WI38 (cell line): ENCODE measurements around the gene MTA2.

Experiments
- H3K4me3 ChIP-seq: 2 replicates; pipeline ENCODE4 v1.5.1; 2011; ENCODE audit warnings: low read depth, mild to moderate bottlenecking, control low read depth, low read length
- TF ChIP-seq, protein P1 (sequence below): IDR thresholded peaks from 2 replicates; pipeline ENCODE4 v1.5.1; 2012; ENCODE audit warnings: low read depth, mild to moderate bottlenecking, control low read depth, low read length

MTA2 gene

DNA sequence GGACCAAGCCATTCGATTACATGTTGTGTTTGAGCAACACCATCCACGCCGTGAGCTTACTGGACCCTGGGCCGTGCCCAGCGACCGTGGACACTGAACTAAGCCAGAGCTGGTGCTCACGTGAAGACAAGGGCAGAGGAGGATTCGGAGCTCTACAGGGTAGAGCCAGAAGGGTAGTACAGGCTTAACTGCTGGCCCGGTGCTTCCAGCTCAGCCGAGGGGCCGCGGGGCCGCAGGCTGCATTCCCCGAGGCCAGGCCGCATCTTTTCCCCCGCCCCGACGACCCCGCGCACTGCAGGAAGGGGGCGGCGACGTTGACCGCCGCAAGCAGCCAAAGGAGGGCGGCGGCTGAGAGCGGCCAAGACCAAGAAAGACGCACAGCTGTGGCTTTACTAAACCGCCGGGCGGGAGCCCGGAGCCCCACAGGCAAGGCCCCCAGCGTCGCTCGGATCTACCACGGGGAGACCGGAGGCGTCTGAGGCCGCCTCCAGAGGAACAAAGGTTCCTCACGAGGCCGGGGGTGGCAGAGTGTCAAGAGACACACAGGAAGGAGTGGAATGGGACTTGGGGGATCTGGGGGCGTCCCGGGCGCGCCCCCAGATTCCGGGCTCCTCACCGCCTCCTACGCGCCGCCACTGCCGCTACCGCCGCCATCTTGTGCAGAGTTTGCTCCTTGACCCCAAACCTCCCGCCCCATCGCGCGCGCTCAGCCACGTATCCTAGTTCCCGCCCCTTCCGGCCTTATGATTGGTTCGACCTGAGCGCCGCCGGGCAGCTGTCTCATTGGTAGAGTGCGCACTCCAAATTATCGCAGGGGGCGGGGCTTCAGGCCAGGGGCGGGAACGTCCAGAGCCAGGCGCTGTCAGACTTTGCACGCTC lies 44.5 kb upstream of the MTA2 start, which contains the start of gene GANAB:
Gene GANAB (minus strand): TSS at position 668 of the 879 bp plus-strand sequence. CDS start 14 bp downstream, at position 654.
- H3K4me3 ChIP-seq, result peak within 1 kb of the TSS; percentile 96
- TF ChIP-seq, protein P1, sequence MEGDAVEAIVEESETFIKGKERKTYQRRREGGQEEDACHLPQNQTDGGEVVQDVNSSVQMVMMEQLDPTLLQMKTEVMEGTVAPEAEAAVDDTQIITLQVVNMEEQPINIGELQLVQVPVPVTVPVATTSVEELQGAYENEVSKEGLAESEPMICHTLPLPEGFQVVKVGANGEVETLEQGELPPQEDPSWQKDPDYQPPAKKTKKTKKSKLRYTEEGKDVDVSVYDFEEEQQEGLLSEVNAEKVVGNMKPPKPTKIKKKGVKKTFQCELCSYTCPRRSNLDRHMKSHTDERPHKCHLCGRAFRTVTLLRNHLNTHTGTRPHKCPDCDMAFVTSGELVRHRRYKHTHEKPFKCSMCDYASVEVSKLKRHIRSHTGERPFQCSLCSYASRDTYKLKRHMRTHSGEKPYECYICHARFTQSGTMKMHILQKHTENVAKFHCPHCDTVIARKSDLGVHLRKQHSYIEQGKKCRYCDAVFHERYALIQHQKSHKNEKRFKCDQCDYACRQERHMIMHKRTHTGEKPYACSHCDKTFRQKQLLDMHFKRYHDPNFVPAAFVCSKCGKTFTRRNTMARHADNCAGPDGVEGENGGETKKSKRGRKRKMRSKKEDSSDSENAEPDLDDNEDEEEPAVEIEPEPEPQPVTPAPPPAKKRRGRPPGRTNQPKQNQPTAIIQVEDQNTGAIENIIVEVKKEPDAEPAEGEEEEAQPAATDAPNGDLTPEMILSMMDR, result no peak

DNA sequence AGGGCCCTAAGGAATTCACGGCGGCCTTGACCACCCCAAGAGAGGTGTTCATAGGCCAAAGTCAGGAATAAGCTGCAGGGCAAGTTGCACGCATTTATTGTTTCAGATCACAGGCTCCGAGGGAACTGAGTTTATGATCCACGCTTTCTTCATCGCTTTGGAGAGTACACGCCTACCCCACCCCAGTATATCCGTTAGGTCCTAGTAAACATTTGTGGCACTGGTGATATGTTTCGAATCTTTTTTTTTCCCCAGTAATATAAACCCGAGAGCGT lies 43.9 kb upstream of the MTA2 start:
- TF ChIP-seq, protein P1, result no peak
- peak overlapping the region; percentile 96 for H3K4me3 ChIP-seq

DNA sequence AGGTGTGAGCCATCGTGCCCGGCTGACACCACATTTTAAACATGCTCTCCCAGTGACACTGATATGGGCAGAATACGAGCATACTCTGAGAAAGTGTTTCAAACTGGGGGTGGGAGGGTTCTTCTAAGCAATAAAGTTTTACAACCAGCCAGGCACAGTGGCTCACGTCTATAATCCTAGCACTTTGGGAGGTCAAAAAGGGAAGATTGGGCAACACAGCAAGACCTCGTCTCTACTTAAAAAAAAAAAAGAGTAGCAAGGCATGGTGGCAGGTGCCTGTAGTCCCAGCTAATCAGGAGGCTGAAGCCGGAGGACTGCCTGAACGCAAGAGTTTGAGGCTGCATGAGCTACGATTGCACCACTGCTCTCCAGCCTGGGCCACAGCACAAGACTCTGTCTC lies 42.6 kb upstream of the MTA2 start:
- no peak overlapping the region for H3K4me3 ChIP-seq
- TF ChIP-seq, protein P1, result no peak

DNA sequence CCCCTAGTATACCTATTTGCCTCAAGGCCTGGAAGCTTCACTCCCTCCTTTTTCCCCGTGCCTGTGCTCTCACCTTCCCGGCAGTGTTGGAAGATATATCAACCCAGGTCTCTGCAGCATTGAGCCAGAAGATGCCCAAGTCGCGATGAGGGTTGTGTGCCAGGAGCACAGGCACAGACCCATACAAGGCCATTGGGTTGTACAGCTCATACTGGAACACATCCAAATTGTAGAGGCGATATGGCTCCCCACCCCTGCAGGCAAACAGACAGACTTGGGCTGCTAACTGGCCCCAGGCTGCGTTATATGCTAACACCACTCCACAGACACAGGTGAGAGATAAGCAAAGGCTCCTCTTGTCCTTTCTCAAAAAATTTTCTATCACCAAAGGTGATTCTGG lies 30.8 kb upstream of the MTA2 start:
- TF ChIP-seq, protein P1, result no peak

DNA sequence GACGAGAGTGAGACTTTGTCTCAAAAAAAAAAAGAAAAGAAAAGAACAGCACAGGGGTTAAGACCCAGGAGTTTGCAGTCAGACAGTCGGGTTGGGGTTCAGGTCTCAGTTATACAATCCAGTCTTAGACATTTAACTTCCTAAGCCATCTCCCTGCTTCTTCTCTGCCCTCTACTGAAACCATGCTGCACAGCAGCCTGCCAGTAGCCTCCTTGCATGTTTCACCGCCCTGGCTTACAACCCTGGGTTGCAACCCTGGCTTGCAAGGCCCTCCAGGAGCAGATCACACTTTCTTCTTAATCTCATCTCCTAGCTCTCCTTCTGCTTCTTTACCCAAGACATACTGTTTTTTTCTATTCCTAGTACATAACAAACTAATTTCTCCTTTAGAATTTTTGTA lies 26.0 kb upstream of the MTA2 start:
- H3K4me3 ChIP-seq, result no peak overlapping the region
- TF ChIP-seq, protein P1, result no peak

More for the DNA sequence above, 30.8 kb upstream of the MTA2 start:
- no peak overlapping the region for H3K4me3 ChIP-seq

DNA sequence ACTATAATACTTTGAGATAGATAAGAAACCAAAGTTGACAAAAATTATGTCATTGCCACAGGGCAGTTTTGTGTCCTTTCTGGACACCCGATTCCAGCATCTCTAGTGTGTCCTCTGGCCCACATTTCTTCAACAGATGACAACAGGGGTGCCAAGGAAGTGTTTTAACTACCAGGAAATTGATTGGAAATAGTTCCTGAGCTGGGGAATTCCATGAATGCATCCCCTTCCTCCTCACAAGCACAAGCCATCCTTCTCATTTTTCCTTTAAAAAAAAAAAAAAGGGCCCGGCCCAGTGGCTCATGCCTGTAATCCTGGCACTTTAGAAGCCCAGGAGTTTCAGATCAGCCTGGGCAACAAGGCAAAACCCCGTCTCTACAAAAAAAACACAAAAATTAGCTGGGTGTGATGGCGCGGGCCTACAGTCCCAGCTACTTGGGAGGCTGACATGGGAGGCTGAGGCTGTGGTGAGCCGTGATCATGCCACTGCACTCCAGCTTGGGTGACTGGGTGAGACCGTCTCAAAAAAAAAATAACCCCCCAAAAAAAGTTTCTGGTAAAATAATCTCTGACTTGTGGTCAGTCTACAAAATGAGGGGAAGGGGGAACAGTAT lies 20.9 kb upstream of the MTA2 start:
- H3K4me3 ChIP-seq, result no peak overlapping the region
- TF ChIP-seq, protein P1, result no peak
